ENCODE results near the gene MPC2.

GRCh38 chr1:167983797-167984420, 47.0 kb upstream of the MPC2 start:
- TF ChIP-seq EZH2 (IDR thresholded peaks at IDR 0.05; ENCODE audit: insufficient read depth, poor library complexity, severe bottlenecking) (no peak), EZH2phosphoT487 (IDR thresholded peaks at IDR 0.05; ENCODE audit: insufficient read depth, low read depth) (no peak)

All from GM23248 (cell line).